ENCODE data around the gene CILP.

GRCh38 chr15:65156692-65157091 lies 54.6 kb downstream of the CILP start:
- TF ChIP-seq CTCF (IDR thresholded peaks at IDR 0.05) (no peak), POLR2A (IDR thresholded peaks at IDR 0.05) (no peak), POLR2AphosphoS5 (IDR thresholded peaks at IDR 0.05) (no peak), EP300 (IDR thresholded peaks at IDR 0.05) (no peak)

Measured in sigmoid colon (tissue), 4 donors.